Stimulated activated CD8-positive, alpha-beta memory T cell treated with anti-CD3 and anti-CD28 coated beads, Interleukin-7, amount 100 ng/mL, for 1 hour (primary cell): ENCODE data around the gene EFS.
A peak's percentile ranks its signal among the peaks of the same experiment; 100 is the strongest.

Experiments used
- DNase-seq, 2 donors: peaks; one replicate each; pipeline ENCODE4 v3.0.0-alpha.2; 2020; ENCODE audit warnings: low read depth in 2 of 2

The EFS gene

GRCh38 chr14:23358042-23358441 lies 6.9 kb downstream of the EFS start:
- DNase-seq = no peak

- DNase-seq = no peak
These were observed 7.7 kb downstream of the EFS start for GRCh38 chr14:23357261-23357660.

- no peak for DNase-seq
These were observed 8.3 kb downstream of the EFS start for GRCh38 chr14:23356662-23357061.

GRCh38 chr14:23355871-23356435 lies 9.0 kb downstream of the EFS start:
- no peak for DNase-seq

- no peak for DNase-seq
These were observed 10.0 kb downstream of the EFS start for GRCh38 chr14:23354990-23355389.

- no peak for DNase-seq
These were observed 11.6 kb downstream of the EFS start for GRCh38 chr14:23353433-23353780.

GRCh38 chr14:23352506-23353432 lies 12.2 kb downstream of the EFS start, which contains the start of gene SLC22A17:
Gene SLC22A17, minus strand, starts transcription at chr14:23352887.
- DNase-seq = peak; percentile 13 to 16

- no peak for DNase-seq
These were observed 13.1 kb downstream of the EFS start for GRCh38 chr14:23351681-23352505.

GRCh38 chr14:23349156-23349845 lies 15.7 kb downstream of the EFS start:
- DNase-seq = no peak

- DNase-seq = no peak
These were observed 16.7 kb downstream of the EFS start for GRCh38 chr14:23348297-23348655.

GRCh38 chr14:23347406-23348296 lies 17.3 kb downstream of the EFS start:
- DNase-seq = no peak

GRCh38 chr14:23346693-23347405 lies 18.1 kb downstream of the EFS start:
- no peak for DNase-seq

GRCh38 chr14:23345987-23346692 lies 18.8 kb downstream of the EFS start:
- DNase-seq = no peak

- DNase-seq = no peak
These were observed 20.5 kb downstream of the EFS start for GRCh38 chr14:23344481-23344880.

GRCh38 chr14:23339506-23340268 lies 25.3 kb downstream of the EFS start:
- no peak for DNase-seq

GRCh38 chr14:23335623-23336022 lies 29.3 kb downstream of the EFS start:
- no peak for DNase-seq

- DNase-seq = peak in 1 of 2 donors; percentile 38
These were observed 36.8 kb downstream of the EFS start for GRCh38 chr14:23327947-23328744.
